Left ventricle myocardium superior (tissue), 1 donor: ENCODE results near the gene PPP6C. TPM values are rescaled to one million over a fixed set of nuclear protein-coding genes. Genes with fewer than 3 reads are reported as not detected.
"Not testable (repeated sequence)": the region's sequence is repeated elsewhere in the genome, so short reads cannot be mapped to it uniquely, and the experiment has no call there.

Source experiments
- ATAC-seq: fragments of 200-7000 bp; cut with Tn5 transposase; one replicate; pipeline ENCODE4 v1.9.1; 2020; ENCODE audit warnings: mild to moderate bottlenecking, moderate library complexity
- DNase-seq: peaks from one replicate; pipeline ENCODE4 v3.0.0-alpha.2; 2020
- intact Hi-C: fragments of 100-400 bp; cut with micrococcal nuclease; formaldehyde crosslinking; loops from one replicate; pipeline ENCODE4 v1.11.0; 2022
- total RNA-seq: library from RNA; stranded (reverse); fragmentation: NEBNext Ultra II Directional; extraction: Animal tissue kit (Norgen Biotek cat#: 25700); gene quantifications from one replicate; pipeline ENCODE4 v1.2.1, GENCODE V29; 2021
- donor health status: DM: no; HTN: yes; CAD: no; lungs with severe emphysema.

PPP6C gene
- total RNA-seq, 1 donor from 2014 or later = 35.9 TPM

DNA sequence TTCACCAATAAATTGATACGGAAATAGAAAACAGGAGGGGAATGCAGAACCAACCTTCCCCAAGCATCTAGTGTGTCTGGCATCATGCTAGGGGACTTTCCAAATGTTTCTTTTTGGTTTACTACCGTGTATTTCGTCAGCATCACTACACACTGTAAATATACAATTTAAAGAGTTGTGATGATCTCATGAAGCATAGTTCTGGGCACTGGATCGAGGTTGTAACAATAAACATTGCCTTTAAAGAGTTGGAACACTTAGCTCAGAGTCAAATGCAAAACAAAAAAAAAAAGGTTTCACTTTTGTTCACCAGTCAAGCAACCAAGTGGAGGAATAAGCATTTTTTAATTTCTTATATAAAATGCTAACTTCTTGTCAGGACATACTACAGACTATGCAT is 43.4 kb downstream of the PPP6C start:
- intact Hi-C loops = loop anchor here (10.0 kb wide), 1 partner anchor 371 kb away; the partner anchor contains the start of genes NR6A1 and OLFML2A
- ATAC-seq (no peak), DNase-seq (no peak)

DNA sequence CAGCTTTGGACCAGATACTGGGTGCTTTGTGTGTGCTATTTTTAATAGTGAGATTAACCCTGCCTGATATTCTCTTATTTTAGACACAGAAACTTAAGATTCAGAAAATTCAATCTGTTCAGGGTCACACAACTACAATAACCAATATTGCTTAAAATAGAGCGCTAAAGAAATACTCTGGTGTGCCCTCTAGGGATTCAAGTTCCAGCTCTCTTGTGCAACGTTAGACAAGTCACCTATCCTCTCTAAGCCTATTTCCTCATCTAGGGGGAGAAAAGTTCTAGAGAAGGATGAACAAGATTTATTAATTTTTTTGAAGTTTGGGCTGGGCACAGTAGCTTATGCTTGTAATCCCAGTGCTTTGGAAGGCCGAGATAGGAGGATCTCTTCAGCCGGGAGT is 44.2 kb downstream of the PPP6C start:
- intact Hi-C loops = loop anchor here (10.0 kb wide), 1 partner anchor 371 kb away; the partner anchor contains the start of genes NR6A1 and OLFML2A
- ATAC-seq = no peak
- no peak for DNase-seq

DNA sequence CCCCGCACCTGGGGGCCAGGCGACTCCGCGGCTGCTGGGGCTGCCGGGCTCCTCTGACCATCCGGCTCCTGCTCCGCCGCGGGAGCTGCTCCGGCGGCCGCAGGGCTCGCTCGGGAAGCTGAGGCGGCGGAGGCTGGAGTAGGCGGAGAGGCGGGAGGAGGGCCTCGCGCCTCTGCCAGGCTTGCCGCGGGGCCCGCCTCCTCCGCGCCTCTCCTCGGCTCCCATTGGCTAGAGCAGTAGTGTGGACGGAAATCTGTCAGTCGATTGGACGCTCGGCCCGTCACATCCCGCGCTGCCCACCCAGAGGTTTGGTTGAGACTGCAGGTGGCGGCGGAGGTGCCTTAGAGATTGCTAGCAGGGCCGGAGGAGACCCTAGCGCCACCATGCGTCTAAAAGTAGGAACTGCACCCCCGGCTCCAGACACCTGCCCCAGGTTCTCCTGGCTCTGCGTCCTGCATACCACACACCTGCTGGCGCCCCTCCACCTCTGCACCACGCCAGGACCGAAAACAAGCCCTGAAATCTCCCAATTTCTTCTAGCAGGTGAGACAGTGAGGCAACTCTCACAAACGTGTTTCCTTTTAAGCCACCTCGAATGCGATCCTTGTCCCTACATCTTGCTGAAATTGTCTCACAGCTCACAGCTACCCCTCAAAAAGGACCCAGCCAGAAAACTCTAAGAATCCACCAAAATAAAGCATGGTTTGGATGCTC is 46.1 kb downstream of the PPP6C start, which contains the start of gene SCAI:
Gene SCAI, minus strand, starts transcription at position 152 of the 714 bp plus-strand sequence. Its CDS starts 91 bp downstream, at position 61.
- peak; percentile 100 for ATAC-seq
- DNase-seq = peak; percentile 99
- intact Hi-C loops = loop anchor here (10.0 kb wide), 1 partner anchor 369 kb away; the partner anchor contains the start of genes NR6A1 and OLFML2A

DNA sequence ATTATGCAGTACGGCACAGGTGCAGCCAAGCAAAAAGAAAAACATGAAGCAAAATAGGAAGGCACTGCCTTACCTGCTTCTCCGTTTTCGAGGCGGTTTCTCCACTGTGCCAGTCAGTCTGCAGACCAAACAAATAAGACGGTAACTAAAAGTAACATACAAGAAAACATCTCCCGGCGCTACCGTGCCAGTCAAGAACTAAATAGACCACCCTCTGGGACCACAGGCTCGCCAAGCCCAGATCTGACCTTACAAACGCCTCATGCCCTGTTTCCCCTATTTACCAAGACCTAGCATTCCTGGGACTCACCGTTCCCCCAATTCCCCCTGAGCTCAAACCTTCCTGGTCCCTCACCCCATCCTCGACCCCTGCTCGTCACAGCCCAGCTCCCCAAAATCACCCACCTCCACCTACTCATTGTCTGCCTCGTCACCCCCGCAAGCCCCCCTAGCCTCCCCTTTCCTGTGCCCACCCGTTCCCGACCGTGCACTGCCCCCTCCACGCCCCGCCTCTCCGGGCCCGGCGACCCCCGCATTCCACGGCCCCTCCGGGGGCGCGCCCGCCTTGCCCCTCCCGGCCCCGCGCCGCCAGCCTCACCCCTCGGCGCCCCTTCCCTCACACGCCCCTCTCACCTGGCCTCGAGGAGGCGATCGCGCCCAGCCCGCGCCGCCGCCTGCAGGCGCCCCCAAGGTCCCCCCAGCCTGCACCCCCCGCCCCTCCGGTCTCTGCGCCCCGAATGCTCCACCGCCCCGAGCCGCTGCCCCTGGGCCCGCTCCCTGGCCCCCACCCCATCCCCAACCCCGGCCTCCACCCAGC is 46.8 kb downstream of the PPP6C start:
- ATAC-seq (no peak), DNase-seq (no peak)
- intact Hi-C loops = loop anchor here (10.0 kb wide), 1 partner anchor 368 kb away; the partner anchor contains the start of genes NR6A1 and OLFML2A

DNA sequence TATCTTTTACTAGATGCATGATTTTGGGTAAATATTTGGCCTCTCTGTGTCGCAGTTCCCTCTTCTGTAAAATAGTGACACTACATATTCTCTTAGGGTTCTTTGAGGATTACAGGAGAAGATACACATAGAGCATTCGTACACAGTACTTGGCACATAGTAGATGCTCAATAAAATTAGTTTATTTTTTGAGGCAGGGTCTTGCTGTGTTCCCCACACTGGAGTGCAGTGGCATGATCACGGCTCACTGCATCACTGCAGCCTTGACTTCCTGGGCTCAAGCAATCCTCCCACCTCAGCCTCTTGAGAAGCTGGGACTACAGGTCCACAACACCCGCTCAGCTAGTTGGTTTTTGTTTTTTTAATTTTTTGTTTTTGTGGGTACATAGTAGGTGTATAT is 47.9 kb downstream of the PPP6C start:
- no peak for ATAC-seq
- no peak for DNase-seq
- intact Hi-C loops = loop anchor here (10.0 kb wide), 1 partner anchor 367 kb away; the partner anchor contains the start of genes NR6A1 and OLFML2A

DNA sequence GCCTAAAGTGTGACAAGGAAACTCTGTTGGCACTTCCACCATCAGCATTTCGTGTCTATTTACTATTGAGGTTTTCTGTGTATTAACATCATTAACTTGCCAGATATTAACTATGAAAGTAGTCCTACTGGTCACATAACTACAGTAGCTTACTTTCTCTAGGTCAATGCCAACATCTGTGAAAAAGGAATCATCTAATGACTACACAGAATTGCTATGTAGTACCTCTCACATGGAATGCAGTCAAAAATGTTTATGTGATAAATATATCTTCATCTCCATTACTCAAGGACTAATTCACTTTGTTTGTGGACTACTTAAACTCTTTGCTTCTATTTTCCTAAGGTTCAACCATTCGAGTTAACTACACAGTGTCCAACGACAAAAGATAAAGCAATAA is 48.4 kb downstream of the PPP6C start:
- DNase-seq (no peak), ATAC-seq (no peak)
- intact Hi-C loops = loop anchor here (10.0 kb wide), 1 partner anchor 366 kb away; the partner anchor contains the start of genes NR6A1 and OLFML2A

DNA sequence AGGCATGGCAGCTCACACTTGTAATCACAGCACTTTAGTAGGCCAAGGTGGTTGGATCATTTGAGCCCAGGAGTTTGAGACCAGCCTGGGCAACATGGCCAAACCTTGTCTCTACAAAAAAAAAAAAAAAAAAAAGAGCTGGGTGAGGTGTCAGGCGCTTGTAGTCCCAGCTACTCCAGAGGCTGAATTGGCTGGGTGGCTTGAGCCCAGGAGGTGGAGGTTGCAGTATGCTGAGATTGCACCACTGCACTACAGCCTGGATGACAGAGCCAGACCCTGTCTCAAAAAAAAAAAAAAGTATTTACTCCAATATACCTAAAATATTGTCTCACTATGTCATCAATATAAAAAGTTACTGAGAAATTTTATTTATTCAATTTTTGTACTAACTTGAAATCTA is 49.0 kb downstream of the PPP6C start:
- intact Hi-C loops = loop anchor here (10.0 kb wide), 1 partner anchor 366 kb away; the partner anchor contains the start of genes NR6A1 and OLFML2A
- no peak for ATAC-seq
- DNase-seq = no peak

DNA sequence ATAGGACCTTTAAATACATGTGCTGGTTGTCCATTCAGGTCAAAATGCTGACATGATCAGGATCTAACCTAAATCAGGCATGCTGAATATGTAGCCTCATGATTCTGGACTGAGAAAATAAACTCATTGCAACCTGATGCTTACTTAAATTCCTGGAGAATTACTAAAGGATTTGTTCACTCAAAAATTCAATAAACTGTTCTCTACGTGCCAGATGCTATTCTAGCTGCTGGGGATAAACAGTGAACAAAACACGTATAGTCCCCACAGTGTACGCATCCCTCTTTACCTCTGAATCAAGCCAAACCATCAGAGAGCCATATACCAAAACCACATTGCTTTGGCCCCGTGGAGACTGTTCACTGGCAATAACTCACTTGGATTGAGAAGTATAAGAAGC is 52.4 kb downstream of the PPP6C start:
- intact Hi-C loops = no loop called here
- no peak for DNase-seq
- no peak for ATAC-seq

DNA sequence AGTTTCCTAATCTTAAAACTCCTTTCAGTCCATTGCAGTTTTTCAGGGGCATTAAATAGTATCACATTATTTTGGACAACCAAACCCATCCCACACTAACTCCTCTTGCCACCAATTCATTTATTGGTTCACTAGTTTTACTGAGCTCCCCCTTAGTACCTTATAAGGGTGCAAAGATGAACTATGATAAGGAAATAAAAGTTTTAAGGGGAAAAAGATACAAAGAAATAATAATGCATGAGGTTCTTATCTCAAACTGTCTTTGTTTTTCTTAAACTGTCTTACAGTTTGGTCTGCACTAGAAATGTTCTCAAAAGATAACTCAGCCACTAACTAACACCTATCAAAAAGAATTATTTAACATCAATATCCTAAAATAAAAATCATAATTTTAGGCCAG is 54.6 kb downstream of the PPP6C start:
- intact Hi-C loops = no loop called here
- DNase-seq (no peak), ATAC-seq (no peak)

DNA sequence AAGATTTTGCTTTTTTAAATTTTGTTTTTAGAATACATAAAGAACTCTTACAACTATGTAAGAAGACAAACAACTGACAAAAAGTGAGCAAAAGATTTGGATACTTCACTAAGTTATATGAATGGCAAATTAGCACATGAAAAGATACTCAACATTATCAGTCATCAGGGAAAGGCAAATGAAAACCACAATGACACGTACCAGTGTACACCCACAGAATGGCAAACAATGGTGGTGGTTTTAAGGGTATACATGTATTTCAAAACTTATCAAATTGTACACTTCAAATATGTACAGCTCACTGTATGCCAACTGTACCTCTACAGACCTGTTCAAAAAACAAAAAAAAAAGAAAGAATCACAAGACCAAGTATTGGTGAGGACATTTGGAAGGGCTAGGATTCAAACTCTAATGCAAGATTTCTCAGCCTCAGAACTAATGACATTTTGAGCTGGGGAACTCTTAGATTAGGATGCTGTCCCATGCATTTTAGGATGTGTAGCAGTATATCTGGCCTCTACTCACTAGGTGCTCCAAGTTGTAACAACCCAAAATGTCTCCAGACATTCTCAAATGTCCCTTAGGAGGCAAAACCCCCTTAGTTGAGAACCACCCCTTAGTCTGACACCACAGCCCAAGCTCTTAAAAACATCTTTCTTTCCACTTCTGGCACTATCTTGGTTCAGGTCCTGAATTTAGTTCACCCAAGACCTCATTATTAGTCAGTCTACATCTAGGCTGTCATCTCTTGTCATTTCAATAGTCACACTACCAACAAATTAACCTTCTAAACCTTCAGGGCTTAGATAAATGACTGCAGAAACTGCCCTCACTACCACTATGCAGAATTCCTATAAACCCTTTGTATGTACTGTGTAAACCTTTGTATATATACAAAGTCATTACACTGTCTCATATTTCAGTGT is 55.9 kb downstream of the PPP6C start:
- ATAC-seq (no peak), DNase-seq (no peak)
- intact Hi-C loops = no loop called here

DNA sequence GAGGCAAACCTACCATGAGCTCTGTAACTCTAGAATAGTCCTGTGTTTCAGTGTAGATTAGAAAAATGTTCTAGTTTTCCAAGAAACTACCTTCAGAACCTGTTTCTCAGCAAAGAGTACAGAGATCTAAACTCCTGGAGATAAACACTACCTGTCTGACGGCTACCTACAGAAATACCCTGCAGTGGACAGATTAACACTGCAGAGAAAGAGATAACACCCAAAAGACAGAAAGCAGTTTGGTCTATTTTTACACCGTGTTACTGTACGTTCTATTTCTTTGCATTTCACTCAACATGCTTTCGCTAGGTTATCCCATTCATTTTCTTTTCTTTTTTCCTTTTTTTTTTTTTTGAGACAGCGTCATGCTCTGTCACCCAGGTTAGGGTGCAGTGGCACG is 57.8 kb downstream of the PPP6C start:
- no peak for ATAC-seq
- DNase-seq = no peak
- intact Hi-C loops = no loop called here

DNA sequence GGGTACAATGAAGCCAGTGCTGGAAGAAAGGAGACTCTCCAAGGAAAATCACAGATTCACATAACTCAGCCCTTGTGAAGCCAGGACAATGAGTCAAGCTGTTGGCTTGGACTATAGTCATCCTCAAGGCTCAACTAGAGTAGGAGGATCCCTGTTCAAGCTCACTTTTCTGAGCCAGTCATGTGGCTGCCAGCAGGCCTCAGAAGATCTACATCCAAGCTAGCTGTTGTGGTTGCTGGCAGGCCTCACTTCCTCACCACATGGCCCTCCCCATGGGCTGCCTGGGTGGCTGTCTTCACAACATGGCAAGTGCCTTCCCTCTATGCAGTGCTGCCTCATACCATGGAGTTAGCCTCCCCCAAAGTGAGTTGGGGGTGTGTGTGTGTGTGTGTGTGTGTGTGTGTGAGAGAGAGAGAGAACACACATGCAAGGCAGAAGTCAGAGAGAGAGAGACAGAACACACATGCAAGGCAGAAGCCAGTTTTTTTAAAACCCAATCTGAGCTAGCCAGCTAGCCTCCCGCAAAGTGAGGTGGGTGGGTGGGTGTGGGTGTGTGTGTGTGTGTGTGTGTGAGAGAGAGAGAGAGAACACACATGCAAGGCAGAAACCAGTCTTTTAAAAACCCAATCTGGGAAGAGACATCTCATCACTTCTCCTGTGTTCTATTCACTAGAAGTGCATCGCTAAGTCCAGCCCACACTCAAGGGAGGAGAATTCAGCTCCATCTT is 63.4 kb downstream of the PPP6C start:
- intact Hi-C loops = no loop called here

DNA sequence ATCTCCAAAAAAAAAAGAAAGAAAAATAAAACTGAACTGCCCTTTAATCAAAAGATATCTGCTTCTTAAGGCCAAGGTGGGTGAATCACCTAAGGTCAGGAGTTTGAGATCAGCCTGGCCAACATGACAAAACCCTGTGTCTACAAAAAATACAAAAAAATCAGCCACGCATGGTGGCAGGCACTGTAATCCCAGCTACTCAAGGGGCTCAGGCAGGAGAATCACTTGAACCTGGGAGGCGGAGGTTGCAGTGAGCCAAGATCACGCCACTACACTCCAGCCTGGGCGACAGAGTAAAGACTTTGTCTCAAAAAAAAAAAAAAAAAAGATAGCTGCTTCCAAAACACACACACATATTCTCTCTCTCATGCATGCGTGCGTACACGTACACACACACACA is 64.1 kb downstream of the PPP6C start:
- DNase-seq (no peak), ATAC-seq (peak; percentile 32)
- intact Hi-C loops = no loop called here

More for the DNA sequence above, 63.4 kb downstream of the PPP6C start:
- ATAC-seq (peak; percentile 98), DNase-seq (peak; percentile 85)

DNA sequence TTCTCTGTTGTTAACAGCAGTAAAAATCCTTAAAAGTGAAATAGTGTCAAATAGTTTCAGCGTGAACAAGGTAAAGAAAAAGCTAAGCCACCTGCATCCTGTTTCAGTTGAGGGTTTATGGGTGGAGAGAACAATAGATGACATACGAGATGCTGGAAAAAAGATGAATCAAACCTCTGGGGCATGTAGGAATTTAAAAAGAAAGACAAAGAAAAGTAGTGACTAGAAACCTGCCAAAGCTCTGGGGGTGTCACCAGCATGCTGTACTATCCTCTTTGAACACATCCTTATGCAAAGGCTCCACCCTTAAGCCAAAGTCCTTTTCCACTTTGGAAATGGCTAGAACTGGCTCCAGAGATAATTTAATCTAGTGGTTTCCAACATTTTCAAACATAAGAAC is 68.5 kb downstream of the PPP6C start:
- DNase-seq (no peak), ATAC-seq (no peak)
- intact Hi-C loops = no loop called here

DNA sequence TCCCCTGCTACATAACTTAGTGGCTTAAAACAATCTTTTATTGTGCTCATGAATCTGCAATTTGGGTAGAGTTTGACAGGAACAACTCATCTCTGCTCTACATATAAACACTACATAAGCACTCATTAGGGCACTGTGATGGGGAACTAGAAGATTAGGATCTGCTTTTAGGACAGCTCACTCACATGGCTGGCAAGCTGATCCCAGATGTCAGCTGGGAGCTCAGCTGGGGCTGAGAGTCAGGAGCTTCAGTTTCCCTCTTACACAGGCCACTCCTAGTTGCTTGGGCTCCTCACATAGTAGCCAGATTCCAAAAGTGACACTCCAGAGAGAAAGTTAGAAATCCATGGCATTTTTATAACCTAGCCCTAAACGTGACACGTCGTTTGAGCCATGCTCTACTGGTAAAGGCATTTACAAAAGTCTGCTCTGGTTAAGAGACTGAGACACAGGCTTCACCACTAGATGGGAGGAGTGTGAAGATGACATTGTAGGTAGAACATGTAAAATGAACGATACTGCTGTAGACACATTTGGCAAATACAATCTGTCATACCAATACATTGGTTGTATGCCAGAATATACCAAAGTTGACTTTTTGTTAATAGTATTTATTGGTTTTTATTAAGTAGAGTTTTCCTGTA is 69.8 kb downstream of the PPP6C start:
- DNase-seq = no peak
- no peak for ATAC-seq
- intact Hi-C loops = no loop called here

DNA sequence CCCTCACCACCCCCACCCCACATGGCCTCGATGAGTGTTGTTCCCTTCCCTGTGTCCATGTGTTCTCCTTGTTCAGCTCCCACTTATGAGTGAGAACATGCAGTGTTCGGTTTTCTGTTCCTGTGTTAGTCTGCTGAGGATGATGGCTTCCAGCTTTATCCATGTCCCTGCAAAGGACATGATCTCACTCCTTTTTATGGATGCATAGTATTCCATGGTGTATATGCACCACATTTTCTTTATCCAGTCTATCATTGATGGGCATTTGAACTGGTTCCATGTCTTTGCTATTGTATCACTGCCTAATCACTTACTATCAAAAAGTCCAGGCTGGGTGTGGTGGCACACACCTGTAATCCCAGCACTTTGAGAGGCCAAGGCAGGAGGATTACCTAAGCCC is 70.9 kb downstream of the PPP6C start:
- ATAC-seq, DNase-seq, intact Hi-C loops: not testable (repeated sequence)

DNA sequence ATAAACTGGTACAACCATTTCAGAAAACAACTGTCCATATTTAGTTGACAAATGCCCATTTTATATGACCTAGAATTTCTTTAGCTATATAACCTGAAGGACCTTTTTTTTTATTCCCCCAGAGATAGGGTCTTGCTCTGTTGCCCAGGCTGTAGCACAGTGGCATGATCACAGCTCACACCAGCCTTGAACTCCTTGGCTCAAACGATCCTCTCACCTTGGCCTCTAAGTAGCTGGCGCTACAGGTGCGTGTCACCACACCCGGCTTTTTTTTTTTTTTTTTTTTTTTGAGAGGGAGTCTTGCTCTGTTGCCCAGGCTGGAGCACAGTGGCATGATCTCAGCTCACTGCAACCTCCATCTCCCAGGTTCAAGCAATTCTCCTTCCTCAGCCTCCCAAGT is 75.1 kb downstream of the PPP6C start:
- DNase-seq, intact Hi-C loops, ATAC-seq: not testable (repeated sequence)

DNA sequence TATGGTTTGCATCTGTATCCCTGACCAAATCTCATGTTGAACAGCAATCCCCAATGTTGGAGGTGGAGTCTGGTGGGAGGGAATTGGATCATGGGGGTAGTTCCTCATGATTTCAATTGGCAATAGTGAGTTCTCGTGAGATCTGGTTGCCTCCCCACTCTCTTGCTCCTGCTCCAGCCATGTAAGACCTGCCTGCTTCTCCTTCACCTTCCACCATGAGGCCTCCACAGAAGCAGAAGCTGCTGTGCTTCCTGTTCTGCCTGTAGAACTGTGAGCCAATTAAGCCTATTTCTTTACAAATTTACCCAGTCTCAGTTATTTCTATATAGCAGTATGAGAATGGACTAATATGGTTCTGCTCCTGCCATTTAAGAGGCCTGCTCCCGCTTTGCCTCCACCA is 79.1 kb downstream of the PPP6C start:
- DNase-seq (no peak), ATAC-seq (no peak)
- intact Hi-C loops = no loop called here
